GM21447 (cell line): ENCODE data around the gene SLC12A9.
A peak's percentile ranks its signal among the peaks of the same experiment; 100 is the strongest.

Source experiments
- ATAC-seq: cut with Tn5 transposase; IDR thresholded peaks from one replicate; pipeline ENCODE4 v1.9.1; 2021; ENCODE audit not compliant: unreplicated experiment

Gene SLC12A9

GRCh38 chr7:100860702-100861615 is 8.4 kb downstream of the SLC12A9 start:
- ATAC-seq: no peak

DNA sequence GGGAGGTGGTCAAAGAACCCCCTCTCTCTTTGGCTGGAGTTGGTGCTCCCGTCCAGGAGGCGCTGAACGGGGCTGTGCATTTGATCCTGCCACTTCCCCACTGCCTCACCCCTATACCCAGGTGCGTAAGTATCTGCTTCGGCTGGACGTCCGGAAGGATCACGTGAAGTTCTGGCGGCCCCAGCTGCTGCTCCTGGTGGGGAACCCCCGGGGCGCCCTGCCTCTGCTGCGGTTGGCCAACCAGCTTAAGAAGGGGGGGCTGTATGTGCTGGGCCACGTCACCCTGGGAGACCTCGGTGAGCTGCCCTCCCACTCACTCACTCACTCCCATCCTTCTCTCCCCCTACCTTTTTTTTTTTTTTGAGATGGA is 9.1 kb downstream of the SLC12A9 start:
- ATAC-seq: no peak

GRCh38 chr7:100863406-100863950 is 11.0 kb downstream of the SLC12A9 start:
- no peak for ATAC-seq

DNA sequence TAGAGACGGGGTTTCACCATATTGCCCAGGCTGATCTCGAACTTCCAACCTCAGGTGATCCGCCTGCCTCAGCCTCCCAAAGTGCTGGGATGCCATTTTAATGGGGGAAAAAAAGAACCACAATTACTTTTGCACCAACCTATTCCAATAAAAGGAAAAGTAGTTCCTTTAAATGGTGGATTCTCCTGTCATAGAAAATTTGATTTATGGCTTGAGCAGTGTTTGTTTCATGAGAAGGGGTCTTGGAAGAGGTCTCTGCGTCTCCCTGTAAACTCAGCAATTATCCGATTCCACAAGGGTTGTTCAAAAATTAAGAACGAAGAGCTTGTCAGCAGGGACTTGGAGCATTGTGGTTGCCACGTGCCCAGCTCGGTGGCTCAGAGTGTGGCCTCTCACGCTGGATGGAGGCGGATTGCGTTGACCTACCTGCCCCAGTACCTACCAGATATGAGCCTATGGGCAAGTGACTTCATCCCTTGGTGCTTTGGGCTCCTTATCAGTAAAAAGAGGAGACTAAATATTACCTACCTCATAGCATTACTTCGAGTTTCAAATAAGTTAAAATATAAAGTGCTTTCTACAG is 11.8 kb downstream of the SLC12A9 start:
- no peak for ATAC-seq

DNA sequence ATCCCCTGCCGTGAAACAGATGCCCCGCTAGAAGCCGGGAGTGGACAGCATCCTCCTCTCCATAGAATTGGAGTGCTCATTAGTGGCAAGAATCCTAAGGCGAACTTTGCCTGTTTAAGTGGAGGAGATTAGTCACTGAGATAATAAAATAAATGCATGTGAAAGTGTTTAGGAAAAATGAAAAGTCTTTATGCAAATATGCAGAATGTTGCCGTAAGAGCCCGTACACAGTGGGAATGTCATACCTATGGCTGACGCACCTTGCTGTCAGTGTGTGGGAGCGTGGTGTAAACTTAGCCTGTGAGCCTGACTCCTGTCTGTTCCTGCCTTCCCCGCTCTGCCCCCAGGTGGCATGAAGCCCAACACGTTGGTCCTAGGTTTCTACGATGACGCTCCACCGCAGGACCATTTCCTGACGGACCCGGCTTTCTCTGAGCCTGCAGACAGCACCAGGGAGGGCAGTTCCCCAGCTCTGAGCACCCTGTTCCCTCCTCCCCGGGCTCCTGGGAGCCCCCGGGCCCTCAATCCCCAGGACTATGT is 12.9 kb downstream of the SLC12A9 start:
- ATAC-seq: no peak

- no peak for ATAC-seq
Measured at GRCh38 chr7:100865938-100866728, 13.6 kb downstream of the SLC12A9 start.

GRCh38 chr7:100866729-100867039 is 14.2 kb downstream of the SLC12A9 start:
- no peak for ATAC-seq

GRCh38 chr7:100867040-100867775 is 14.7 kb downstream of the SLC12A9 start, which contains the start of gene TRIP6:
Gene TRIP6 (plus strand): TSS chr7:100867387. CDS start chr7:100867498, 111 bp downstream.
- ATAC-seq: no peak

DNA sequence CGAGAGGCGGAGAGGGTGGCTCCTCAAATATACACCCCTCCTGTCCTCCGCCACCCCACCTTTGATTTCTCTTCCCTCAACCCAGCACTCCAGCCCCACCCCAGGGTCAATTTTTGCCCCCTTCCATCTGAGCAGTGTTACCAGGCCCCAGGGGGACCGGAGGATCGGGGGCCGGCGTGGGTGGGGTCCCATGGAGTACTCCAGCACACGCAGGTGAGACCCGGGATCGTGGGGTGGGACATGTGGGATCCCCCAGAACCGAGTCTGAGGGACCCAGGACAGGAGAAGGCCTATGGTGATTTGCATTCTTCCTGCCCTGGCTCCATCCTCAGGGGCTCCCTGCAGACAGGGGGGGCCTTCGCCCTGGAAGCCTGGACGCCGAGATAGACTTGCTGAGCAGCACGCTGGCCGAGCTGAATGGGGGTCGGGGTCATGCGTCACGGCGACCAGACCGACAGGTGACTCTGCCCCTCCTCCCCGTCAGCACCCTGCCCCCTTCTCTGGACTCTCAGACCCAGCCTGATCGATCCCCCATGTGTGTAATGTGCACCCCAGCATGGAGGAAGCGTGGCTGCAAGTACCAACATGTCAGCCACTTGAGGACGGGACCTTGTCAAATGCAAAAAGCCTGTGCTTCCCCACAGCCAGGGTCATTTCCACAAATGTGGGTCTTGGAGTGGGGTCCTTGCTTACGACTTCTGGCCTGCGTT is 15.4 kb downstream of the SLC12A9 start:
- no peak for ATAC-seq

DNA sequence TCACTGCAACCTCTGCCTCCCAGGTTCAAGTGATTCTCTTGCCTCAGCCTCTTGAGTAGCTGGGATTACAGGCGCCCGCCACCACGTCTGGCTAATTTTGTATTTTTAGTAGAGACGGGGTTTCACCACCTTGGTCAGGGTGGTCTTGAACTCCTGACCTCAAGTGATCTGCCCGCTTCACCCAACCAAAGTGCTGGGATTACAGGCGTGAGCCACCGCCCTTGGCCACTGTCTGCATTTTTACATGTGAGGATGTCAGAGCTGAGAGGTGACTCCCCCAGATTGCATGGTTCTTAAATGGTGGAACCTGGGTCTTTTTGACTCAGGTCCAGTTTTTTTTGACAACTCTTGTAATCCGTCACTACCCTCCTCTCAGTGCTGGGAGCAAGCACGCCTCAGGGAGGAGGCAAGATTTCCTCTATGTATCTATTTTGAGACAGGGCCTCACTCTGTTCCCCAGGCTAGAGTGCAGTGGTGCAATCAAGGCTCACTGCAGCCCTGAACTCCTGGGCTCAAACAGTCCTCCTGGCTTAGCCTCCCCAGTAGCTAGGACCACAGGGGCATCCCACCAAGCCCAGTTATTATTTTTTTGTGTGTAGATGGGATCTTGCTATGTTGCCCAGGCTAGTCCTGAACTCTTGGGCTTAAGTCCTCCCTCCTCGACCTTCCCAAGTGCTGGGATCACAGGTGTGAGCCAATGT is 21.2 kb downstream of the SLC12A9 start:
- no peak for ATAC-seq

DNA sequence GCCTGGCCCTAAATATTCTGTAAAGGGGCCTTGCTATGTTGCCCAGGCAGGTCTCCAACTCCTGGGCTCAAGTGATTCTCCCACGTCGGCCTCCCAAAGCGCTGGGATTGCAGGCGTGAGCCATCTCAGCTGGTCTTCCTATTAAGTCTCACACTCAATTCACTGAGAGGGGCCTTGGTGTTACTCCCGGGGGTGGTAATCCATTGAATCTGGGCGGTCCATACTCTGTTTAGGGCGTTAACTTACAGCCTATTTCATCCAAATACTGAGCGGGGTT is 21.7 kb downstream of the SLC12A9 start:
- ATAC-seq: no peak

- peak; percentile 89 for ATAC-seq
Measured at GRCh38 chr7:100874577-100875355, 22.3 kb downstream of the SLC12A9 start, which contains the start of gene SRRT. Gene SRRT (plus strand): TSS chr7:100875103. CDS start chr7:100875591, 488 bp downstream.

DNA sequence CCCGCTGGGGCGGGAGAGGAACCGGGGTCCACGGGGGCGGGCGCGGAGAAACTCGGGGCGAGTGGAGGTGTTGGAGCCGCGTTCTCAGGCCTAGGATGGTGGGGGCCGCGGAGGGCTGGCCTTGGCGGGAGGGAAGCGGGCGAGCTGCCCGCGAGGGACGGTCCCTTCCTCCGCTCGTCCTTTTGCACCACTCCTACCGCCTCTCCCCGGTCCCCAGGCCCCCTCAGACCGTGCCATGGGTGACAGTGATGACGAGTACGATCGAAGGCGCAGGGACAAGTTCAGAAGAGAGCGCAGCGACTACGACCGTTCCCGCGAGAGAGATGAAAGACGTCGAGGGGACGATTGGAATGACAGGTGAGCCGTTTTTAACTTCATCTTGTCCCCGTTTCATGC is 22.8 kb downstream of the SLC12A9 start:
- peak; percentile 39 for ATAC-seq

- no peak for ATAC-seq
Measured at GRCh38 chr7:100878013-100878412, 25.5 kb downstream of the SLC12A9 start.

GRCh38 chr7:100878685-100879084 is 26.2 kb downstream of the SLC12A9 start:
- ATAC-seq: no peak

- ATAC-seq: no peak
Measured at GRCh38 chr7:100879685-100880261, 27.3 kb downstream of the SLC12A9 start.

DNA sequence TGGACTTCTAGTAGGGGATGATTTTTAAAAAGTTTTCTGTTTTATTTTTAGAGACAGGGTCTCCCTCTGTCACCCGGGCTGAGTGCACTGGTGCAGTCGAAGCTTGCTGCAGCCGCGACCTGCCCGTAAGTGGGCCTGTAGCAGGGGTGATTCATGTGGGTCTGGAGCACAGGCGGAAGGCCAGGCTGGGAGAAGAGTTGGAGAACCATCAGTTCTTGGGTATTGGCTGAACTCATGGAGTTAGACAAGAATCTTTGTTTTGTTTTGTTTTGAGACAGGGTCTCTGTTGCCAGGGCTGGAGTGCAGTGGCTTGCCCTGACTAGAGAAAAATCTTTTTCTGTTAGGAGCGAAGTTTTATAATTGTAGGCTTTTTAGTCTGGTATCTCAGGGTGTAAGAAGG is 28.1 kb downstream of the SLC12A9 start:
- ATAC-seq: no peak

DNA sequence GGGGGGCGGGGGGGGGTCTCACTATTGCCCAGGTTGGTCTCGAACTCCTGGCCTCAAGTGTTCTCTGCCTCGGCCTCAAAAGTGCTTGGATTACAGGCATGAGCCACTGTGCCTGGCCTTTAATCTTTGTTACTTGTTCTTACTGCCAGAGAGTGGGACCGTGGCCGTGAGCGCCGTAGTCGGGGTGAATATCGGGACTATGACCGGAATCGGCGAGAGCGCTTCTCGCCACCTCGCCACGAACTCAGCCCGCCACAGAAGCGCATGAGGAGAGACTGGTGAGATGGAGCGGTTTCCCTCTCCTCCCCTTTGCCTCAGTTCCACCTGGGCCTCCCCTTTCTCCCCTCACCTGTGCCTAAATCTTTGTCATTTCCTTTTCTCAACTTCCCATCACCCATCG is 28.6 kb downstream of the SLC12A9 start:
- ATAC-seq: no peak
